ENCODE data around the gene ANAPC16.
"Not testable (repeated sequence)": the region's sequence is repeated elsewhere in the genome, so short reads cannot be mapped to it uniquely, and the experiment has no call there.

ANAPC16 gene

GRCh38 chr10:72276421-72277339, 60.9 kb downstream of the ANAPC16 start:
- FAIRE-seq (no peak), DNase-seq (ENCODE audit: insufficient read length) (no peak)
- TF ChIP-seq POLR2AphosphoS5 (IDR thresholded peaks at IDR 0.05; ENCODE audit: low read depth, low read length) (peak; percentile 90), TAF1 (IDR thresholded peaks at IDR 0.05; ENCODE audit: borderline replicate concordance, low read depth, low read length) (no peak), POLR2A (IDR thresholded peaks at IDR 0.05; ENCODE audit: low read depth, low read length) (peak; percentile 88)

DNA sequence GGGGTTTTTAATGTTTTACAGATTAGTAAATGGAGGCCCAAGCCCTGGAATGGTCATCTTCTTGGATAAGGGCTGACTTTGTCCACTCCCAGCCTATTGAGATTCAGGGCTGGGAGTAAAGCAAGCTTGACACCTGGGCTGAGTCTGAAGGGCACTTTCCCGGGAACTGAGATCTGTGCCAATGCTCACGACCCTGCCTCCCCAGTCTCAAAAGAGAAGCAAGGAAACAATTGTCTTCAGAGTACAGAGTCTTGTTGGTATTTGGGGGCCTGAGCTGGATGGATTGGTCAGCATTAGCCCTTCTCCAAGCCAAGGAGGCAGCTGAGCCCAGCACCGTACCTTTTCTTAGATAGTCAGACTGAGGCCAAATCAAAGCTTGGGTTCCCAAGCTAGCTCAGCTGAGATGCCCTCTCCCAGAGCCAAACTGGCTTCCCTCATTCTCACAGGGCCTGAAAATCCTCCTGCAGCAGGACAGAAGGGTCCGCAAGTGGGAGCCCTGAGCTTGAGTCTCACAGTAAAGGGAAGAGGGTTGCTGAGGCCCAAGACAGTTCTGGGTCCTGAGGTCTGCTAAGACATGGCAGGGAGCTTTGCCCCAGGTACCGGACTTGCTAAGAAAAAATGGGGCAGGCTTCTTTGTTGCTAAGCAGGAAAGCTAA, 61.7 kb downstream of the ANAPC16 start:
- no peak for DNase-seq (ENCODE audit: insufficient read length)
- no peak for TF ChIP-seq POLR2AphosphoS5 (IDR thresholded peaks at IDR 0.05; ENCODE audit: low read depth, low read length)
- TF ChIP-seq TAF1 (IDR thresholded peaks at IDR 0.05; ENCODE audit: borderline replicate concordance, low read depth, low read length): no peak
- no peak for TF ChIP-seq POLR2A (IDR thresholded peaks at IDR 0.05; ENCODE audit: low read depth, low read length)
- no peak for FAIRE-seq

DNA sequence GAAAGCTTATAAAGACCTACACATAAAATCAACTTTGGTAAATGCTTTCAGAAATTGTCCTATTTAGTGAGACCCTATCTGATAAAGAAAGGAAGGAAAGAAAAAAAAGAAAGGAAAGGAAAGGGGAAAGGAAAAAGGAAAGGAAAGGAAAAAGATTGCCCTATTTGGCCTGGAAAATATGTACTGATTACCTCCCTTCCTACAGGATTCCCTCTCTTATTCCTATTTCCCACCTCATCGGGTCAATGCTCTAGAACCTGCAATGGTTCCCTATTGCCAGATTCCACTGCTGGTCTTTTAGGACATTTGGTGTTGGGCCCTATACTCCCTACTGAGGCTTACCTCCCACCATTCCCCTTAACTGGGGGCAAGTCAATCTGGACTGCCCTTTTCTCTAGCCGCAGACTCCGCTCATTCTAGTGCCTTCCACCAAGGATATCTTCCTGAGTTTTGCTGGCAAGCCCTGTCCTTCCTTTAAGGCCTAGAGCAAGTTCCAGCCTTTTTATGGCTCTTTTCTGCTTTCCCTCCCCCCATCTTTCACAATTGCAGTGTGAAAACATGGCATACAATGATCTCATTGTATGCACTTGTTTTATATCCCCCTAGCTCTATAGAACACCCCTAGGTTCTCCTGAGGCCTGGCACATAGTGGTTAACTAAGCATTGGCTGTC, 62.3 kb downstream of the ANAPC16 start:
- TF ChIP-seq POLR2AphosphoS5 (IDR thresholded peaks at IDR 0.05; ENCODE audit: low read depth, low read length): no peak
- no peak for TF ChIP-seq TAF1 (IDR thresholded peaks at IDR 0.05; ENCODE audit: borderline replicate concordance, low read depth, low read length)
- TF ChIP-seq POLR2A (IDR thresholded peaks at IDR 0.05; ENCODE audit: low read depth, low read length): no peak
- FAIRE-seq (no peak), DNase-seq (ENCODE audit: insufficient read length) (no peak)

DNA sequence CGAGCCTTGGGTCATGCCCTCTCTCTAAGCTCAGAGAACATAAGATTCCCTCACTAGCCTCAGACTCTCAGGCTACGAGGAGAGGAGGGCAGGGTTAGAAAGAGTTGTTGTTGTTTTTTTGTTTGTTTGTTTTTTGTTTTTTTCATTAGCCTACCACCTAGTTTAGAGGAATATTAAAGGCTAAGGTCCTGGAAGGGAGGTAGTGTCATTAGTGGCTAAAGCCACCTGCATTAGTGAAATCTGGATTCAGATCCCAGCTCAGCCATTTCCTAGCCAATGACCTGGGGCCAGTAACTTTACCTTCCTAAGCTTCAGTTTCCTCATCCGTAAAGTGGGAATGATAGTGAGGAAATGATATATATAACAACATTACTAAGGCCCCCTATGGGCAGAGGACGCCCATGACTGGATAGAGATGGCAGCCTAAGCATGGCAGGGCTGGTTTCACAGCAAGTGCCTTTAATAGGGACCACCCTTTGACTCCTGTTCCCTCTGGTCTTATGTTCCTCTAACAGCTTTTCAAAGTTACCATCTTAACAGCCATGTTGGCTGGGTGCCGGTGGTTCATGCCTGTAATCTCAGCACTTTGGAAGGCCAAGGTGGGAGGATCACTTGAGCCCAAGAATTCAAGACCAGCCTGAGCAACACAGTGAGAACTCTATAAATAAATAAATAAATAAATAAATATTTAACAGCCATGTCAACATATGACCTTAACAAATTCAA, 63.0 kb downstream of the ANAPC16 start:
- FAIRE-seq (no peak), DNase-seq (ENCODE audit: insufficient read length) (no peak)
- TF ChIP-seq TAF1 (IDR thresholded peaks at IDR 0.05; ENCODE audit: borderline replicate concordance, low read depth, low read length) (no peak), POLR2A (IDR thresholded peaks at IDR 0.05; ENCODE audit: low read depth, low read length) (no peak), POLR2AphosphoS5 (IDR thresholded peaks at IDR 0.05; ENCODE audit: low read depth, low read length) (no peak)

- DNase-seq (ENCODE audit: insufficient read length); FAIRE-seq: not testable (repeated sequence)
Measured at GRCh38 chr10:72279587-72279986, 63.8 kb downstream of the ANAPC16 start.

DNA sequence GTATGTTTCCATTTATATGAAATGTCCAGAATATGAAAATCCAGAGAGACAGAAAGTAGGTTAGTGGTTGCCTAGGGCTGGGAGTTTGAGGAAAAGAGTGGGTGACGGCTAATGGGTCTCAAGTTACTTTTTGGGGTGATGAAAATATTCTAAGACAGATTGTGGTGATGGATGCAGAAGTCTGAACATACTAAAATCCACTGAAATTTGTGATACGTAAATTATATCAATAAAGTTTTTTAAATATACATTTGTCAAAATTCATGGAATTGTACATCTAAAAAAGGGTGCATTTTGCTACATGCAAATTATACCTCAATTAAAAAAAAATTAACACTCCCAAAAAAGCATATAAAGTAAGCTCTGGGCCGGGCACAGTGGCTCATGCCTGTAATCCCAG, 67.3 kb downstream of the ANAPC16 start:
- DNase-seq (ENCODE audit: insufficient read length) (no peak), FAIRE-seq (no peak)
- no peak for TF ChIP-seq POLR2AphosphoS5 (IDR thresholded peaks at IDR 0.05; ENCODE audit: low read depth, low read length)
- no peak for TF ChIP-seq POLR2A (IDR thresholded peaks at IDR 0.05; ENCODE audit: low read depth, low read length)
- no peak for TF ChIP-seq TAF1 (IDR thresholded peaks at IDR 0.05; ENCODE audit: borderline replicate concordance, low read depth, low read length)
